ENCODE data around the gene VPS50.

The VPS50 gene

GRCh38 chr7:93249491-93250148, 17.5 kb downstream of the VPS50 start:
- ATAC-seq (ENCODE audit: low read depth) = no peak; the same call in 2 of the 3 replicates
- Histone ChIP-seq H3K36me3 (ENCODE audit: low read depth) (no peaks in the 10 kb centered on the region), H3K27me3 (ENCODE audit: insufficient read depth, poor library complexity, severe bottlenecking) (no peaks in the 10 kb centered on the region), H3K4me3 (ENCODE audit: severe bottlenecking) (no peak overlapping the region), H3K4me1 (ENCODE audit: insufficient read depth, poor library complexity, severe bottlenecking) (no peaks in the 10 kb centered on the region), H3K9me3 (ENCODE audit: severe bottlenecking) (no peaks in the 10 kb centered on the region), H3K27ac (ENCODE audit: poor library complexity, severe bottlenecking) (no peak overlapping the region)
- TF ChIP-seq CTCF (IDR thresholded peaks at IDR 0.05; ENCODE audit: poor library complexity, severe bottlenecking) = no peak
- no peak for DNase-seq (ENCODE audit: low spot score)

- DNase-seq (ENCODE audit: low spot score) (no peak), ATAC-seq (ENCODE audit: low read depth) (no peak)
- Histone ChIP-seq H3K27me3 (ENCODE audit: insufficient read depth, poor library complexity, severe bottlenecking) (no peaks in the 10 kb centered on the region), H3K4me1 (ENCODE audit: insufficient read depth, poor library complexity, severe bottlenecking) (no peaks in the 10 kb centered on the region), H3K36me3 (ENCODE audit: low read depth) (peaks cover 20% of the 10 kb centered on the region; the same call in 1 of the 2 replicates), H3K4me3 (ENCODE audit: severe bottlenecking) (no peak overlapping the region), H3K27ac (ENCODE audit: poor library complexity, severe bottlenecking) (no peak overlapping the region), H3K9me3 (ENCODE audit: severe bottlenecking) (no peaks in the 10 kb centered on the region)
- TF ChIP-seq CTCF (IDR thresholded peaks at IDR 0.05; ENCODE audit: poor library complexity, severe bottlenecking) = no peak
Measured at GRCh38 chr7:93258661-93259060, 26.5 kb downstream of the VPS50 start.

- TF ChIP-seq CTCF (IDR thresholded peaks at IDR 0.05; ENCODE audit: poor library complexity, severe bottlenecking) = no peak
- Histone ChIP-seq H3K9me3 (ENCODE audit: severe bottlenecking) (no peaks in the 10 kb centered on the region), H3K4me3 (ENCODE audit: severe bottlenecking) (no peak overlapping the region), H3K27me3 (ENCODE audit: insufficient read depth, poor library complexity, severe bottlenecking) (no peaks in the 10 kb centered on the region), H3K4me1 (ENCODE audit: insufficient read depth, poor library complexity, severe bottlenecking) (no peaks in the 10 kb centered on the region), H3K36me3 (ENCODE audit: low read depth) (peaks cover 12% of the 10 kb centered on the region; the same call in 1 of the 2 replicates), H3K27ac (ENCODE audit: poor library complexity, severe bottlenecking) (no peak overlapping the region)
- no peak for DNase-seq (ENCODE audit: low spot score)
- no peak for ATAC-seq (ENCODE audit: low read depth)
Measured at GRCh38 chr7:93262535-93262934, 30.4 kb downstream of the VPS50 start.

DNA sequence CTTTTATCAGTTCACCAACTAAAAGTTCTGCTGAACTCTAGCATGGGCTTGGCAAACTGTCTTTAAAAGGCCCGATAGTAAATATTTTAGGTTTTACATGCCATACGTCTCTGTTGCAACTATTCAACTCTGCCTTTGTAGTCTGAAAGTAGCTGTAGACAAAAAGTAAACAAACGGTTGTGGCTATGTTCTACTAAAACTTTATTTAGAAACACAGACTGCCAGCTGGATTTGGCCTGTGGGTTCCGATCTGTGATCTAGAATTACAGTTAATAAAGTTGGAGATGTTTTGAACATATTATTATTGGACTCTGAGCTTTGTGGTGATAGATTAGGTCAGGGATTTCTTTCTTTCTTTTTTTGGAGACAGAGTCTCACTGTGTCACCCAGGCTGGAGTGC, 33.1 kb downstream of the VPS50 start:
- no peaks in the 10 kb centered on the region for H3K9me3 ChIP-seq (ENCODE audit: severe bottlenecking)

More for the DNA sequence above, 33.1 kb downstream of the VPS50 start:
- no peaks in the 10 kb centered on the region for H3K27me3 ChIP-seq (ENCODE audit: insufficient read depth, poor library complexity, severe bottlenecking)
- no peak for ATAC-seq (ENCODE audit: low read depth)
- H3K27ac ChIP-seq (ENCODE audit: poor library complexity, severe bottlenecking) = no peak overlapping the region
- no peaks in the 10 kb centered on the region for H3K4me1 ChIP-seq (ENCODE audit: insufficient read depth, poor library complexity, severe bottlenecking)
- no peak for DNase-seq (ENCODE audit: low spot score)
- H3K4me3 ChIP-seq (ENCODE audit: severe bottlenecking) = no peak overlapping the region
- no peak for TF ChIP-seq CTCF (IDR thresholded peaks at IDR 0.05; ENCODE audit: poor library complexity, severe bottlenecking)
- no peaks in the 10 kb centered on the region for H3K36me3 ChIP-seq (ENCODE audit: low read depth)

All from RWPE2 (cell line).